H9 (cell line): ENCODE measurements around the gene SMPX. TPM values are rescaled to one million over a fixed set of nuclear protein-coding genes. Genes with fewer than 3 reads are reported as not detected.

Experiments
- DNase-seq: peaks from one replicate; pipeline ENCODE4 v3.0.0-alpha.2; 2017
- H2AFZ ChIP-seq: one replicate; pipeline ENCODE4 v1.6.1; 2013; ENCODE audit warnings: mild to moderate bottlenecking, low read length, control low read depth, moderate library complexity
- H2AK5ac ChIP-seq: 2 replicates; pipeline ENCODE4 v1.6.1; 2013; ENCODE audit warnings: low read length, control low read depth, mixed read lengths; ENCODE audit not compliant: insufficient read length
- H2BK120ac ChIP-seq: one replicate; pipeline ENCODE4 v1.6.1; 2013; ENCODE audit warnings: low read depth, mild to moderate bottlenecking, low read length, control low read depth, inconsistent platforms; ENCODE audit not compliant: poor library complexity, severe bottlenecking
- H2BK12ac ChIP-seq: 2 replicates; pipeline ENCODE4 v1.6.1; 2013; ENCODE audit warnings: low read length, control low read depth, mixed read lengths, low read depth; ENCODE audit not compliant: insufficient read length
- H2BK15ac ChIP-seq: 2 replicates; pipeline ENCODE4 v1.6.1; 2013; ENCODE audit warnings: low read depth, low read length, control low read depth
- H2BK20ac ChIP-seq: one replicate; pipeline ENCODE4 v1.6.1; 2013; ENCODE audit warnings: low read depth, mild to moderate bottlenecking, low read length, control low read depth, inconsistent platforms; ENCODE audit not compliant: poor library complexity, severe bottlenecking
- H2BK5ac ChIP-seq: 2 replicates; pipeline ENCODE4 v1.6.1; 2013; ENCODE audit warnings: low read length, control low read depth, mixed read lengths; ENCODE audit not compliant: insufficient read length
- H3K14ac ChIP-seq: 2 replicates; pipeline ENCODE4 v1.6.1; 2013; ENCODE audit warnings: low read length, control low read depth; ENCODE audit not compliant: insufficient read depth
- H3K18ac ChIP-seq: 2 replicates; pipeline ENCODE4 v1.6.1; 2013; ENCODE audit warnings: low read depth, mild to moderate bottlenecking, mixed read lengths, low read length, control low read depth; ENCODE audit not compliant: insufficient read length
- H3K23ac ChIP-seq: 2 replicates; pipeline ENCODE4 v1.6.1; 2013; ENCODE audit warnings: low read length, control low read depth, mixed read lengths, low read depth; ENCODE audit not compliant: insufficient read length
- H3K23me2 ChIP-seq: 2 replicates; pipeline ENCODE4 v1.6.1; 2013; ENCODE audit warnings: low read depth, mild to moderate bottlenecking, mixed read lengths, low read length, control low read depth; ENCODE audit not compliant: insufficient read length, poor library complexity, severe bottlenecking
- H3K27ac ChIP-seq: 2 replicates; pipeline ENCODE4 v1.5.1; 2013; ENCODE audit warnings: low read length, control low read depth, mixed read lengths, low read depth; ENCODE audit not compliant: insufficient read length
- H3K27me3 ChIP-seq: 2 replicates; pipeline ENCODE4 v1.6.1; 2013; ENCODE audit warnings: low read length, control low read depth, inconsistent platforms; ENCODE audit not compliant: insufficient read depth
- H3K4ac ChIP-seq: 2 replicates; pipeline ENCODE4 v1.6.1; 2013; ENCODE audit warnings: low read depth, mild to moderate bottlenecking, control low read depth, inconsistent platforms, low read length, moderate library complexity
- H3K4me1 ChIP-seq: 2 replicates; pipeline ENCODE4 v1.6.1; 2013; ENCODE audit warnings: low read length, control low read depth, inconsistent platforms; ENCODE audit not compliant: insufficient read depth
- H3K4me2 ChIP-seq: 2 replicates; pipeline ENCODE4 v1.6.1; 2013; ENCODE audit warnings: low read length, control low read depth, mixed read lengths; ENCODE audit not compliant: insufficient read length, insufficient read depth
- H3K56ac ChIP-seq: 2 replicates; pipeline ENCODE4 v1.6.1; 2013; ENCODE audit warnings: low read depth, mild to moderate bottlenecking, mixed read lengths, low read length, control low read depth; ENCODE audit not compliant: insufficient read length
- H3K79me1 ChIP-seq: 2 replicates; pipeline ENCODE4 v1.6.1; 2013; ENCODE audit warnings: low read depth, mild to moderate bottlenecking, moderate library complexity, low read length, control low read depth, inconsistent platforms; ENCODE audit not compliant: insufficient read depth, poor library complexity, severe bottlenecking
- H3K79me2 ChIP-seq: 2 replicates; pipeline ENCODE4 v1.6.1; 2013; ENCODE audit warnings: low read length, control low read depth, inconsistent platforms; ENCODE audit not compliant: insufficient read depth
- H3K9ac ChIP-seq: 2 replicates; pipeline ENCODE4 v1.6.1; 2013; ENCODE audit warnings: low read length, control low read depth, mixed read lengths; ENCODE audit not compliant: insufficient read length; ENCODE audit errors: extremely low read depth
- H3K9me3 ChIP-seq: one replicate; pipeline ENCODE4 v1.6.1; 2013; ENCODE audit warnings: low read depth, low read length, inconsistent platforms; ENCODE audit not compliant: control insufficient read depth
- H3T11ph ChIP-seq: one replicate; pipeline ENCODE4 v1.6.1; 2013; ENCODE audit warnings: mild to moderate bottlenecking, low read length, control low read depth, inconsistent platforms
- H4K20me1 ChIP-seq: one replicate; pipeline ENCODE4 v1.6.1; 2013; ENCODE audit not compliant: control insufficient read depth, insufficient read length, insufficient read depth
- H4K5ac ChIP-seq: 2 replicates; pipeline ENCODE4 v1.6.1; 2013; ENCODE audit warnings: low read depth, mild to moderate bottlenecking, mixed read lengths, low read length, control low read depth; ENCODE audit not compliant: insufficient read length
- H4K8ac ChIP-seq: replicated peaks from 2 replicates; pipeline ENCODE4 v1.6.1; 2013; ENCODE audit warnings: low read length, control low read depth, mixed read lengths, low read depth; ENCODE audit not compliant: insufficient read length
- H4K91ac ChIP-seq: 2 replicates; pipeline ENCODE4 v1.6.1; 2013; ENCODE audit warnings: low read depth, mild to moderate bottlenecking, moderate library complexity, mixed read lengths, low read length, control low read depth; ENCODE audit not compliant: insufficient read length
- H3K27ac Mint-ChIP-seq, 3 experiments: 2 replicates in 2 of 3; 3 replicates in 1 of 3; pipeline ENCODE4 v1.8.0; 2020 to 2021; ENCODE audit warnings: mixed read lengths in 3 of 3, mild to moderate bottlenecking in 1 of 3, moderate library complexity in 1 of 3
- H3K27me3 Mint-ChIP-seq: 2 replicates; pipeline ENCODE4 v1.8.0; 2021; ENCODE audit warnings: low read depth, mild to moderate bottlenecking, moderate library complexity, mixed read lengths
- H3K36me3 Mint-ChIP-seq, 3 experiments: 2 replicates in 2 of 3; 3 replicates in 1 of 3; pipeline ENCODE4 v1.8.0; 2020 to 2021; ENCODE audit warnings: low read depth in 3 of 3, mixed read lengths in 3 of 3; ENCODE audit not compliant: insufficient read depth in 1 of 3
- H3K4me1 Mint-ChIP-seq, 2 experiments: 2 replicates each; pipeline ENCODE4 v1.8.0; 2020; ENCODE audit warnings: mixed read lengths in 2 of 2
- H3K4me3 Mint-ChIP-seq, 2 experiments: 2 replicates in 1 of 2; 3 replicates in 1 of 2; pipeline ENCODE4 v1.8.0; 2020 to 2021; ENCODE audit warnings: mild to moderate bottlenecking in 2 of 2, mixed read lengths in 2 of 2, moderate library complexity in 1 of 2
- H3K9me3 Mint-ChIP-seq, 2 experiments: 2 replicates in 1 of 2; 3 replicates in 1 of 2; pipeline ENCODE4 v1.8.0; 2020; ENCODE audit warnings: mild to moderate bottlenecking in 2 of 2, mixed read lengths in 2 of 2, moderate library complexity in 1 of 2
- CTCF ChIP-seq: fragments of 200-600 bp; sonication (generic); conservative IDR thresholded peaks from 3 replicates; pipeline ENCODE4 v1.8.0; 2021; ENCODE audit warnings: antibody characterized with exemption, mild to moderate bottlenecking
- WGBS: extraction: QIAGEN DNeasy Blood & Tissue Kit; methylation state at CpG from one replicate; pipeline ENCODE4 v1.1.7; 2013; ENCODE audit warnings: missing lambda C conversion rate, low lambda C conversion rate, mixed read lengths; ENCODE audit not compliant: insufficient read length; ENCODE audit errors: extremely low coverage; 5-methylcytosine and 5-hydroxymethylcytosine counted together
- total RNA-seq: library from RNA; stranded (reverse); gene quantifications from 2 replicates; pipeline ENCODE4 v1.2.1, GENCODE V29; 2021

The SMPX gene
- total RNA-seq, 1 experiment from 2014 or later: not detected

- Histone ChIP-seq H3K27me3 (no peaks in the 10 kb centered on the region), H3K4ac (no peak overlapping the region), H3K56ac (no peak overlapping the region), H2BK15ac (no peak overlapping the region), H2BK20ac (no peak overlapping the region), H2BK5ac (no peak overlapping the region), H2AK5ac (no peak overlapping the region), H3K23me2 (no peaks in the 10 kb centered on the region), H3K4me1 (no peaks in the 10 kb centered on the region), H4K8ac (no peak overlapping the region), H3K18ac (no peak overlapping the region), H2AFZ (no peak overlapping the region), H3K4me2 (no peak overlapping the region), H3K23ac (no peak overlapping the region), H3K9ac (no peak overlapping the region), H4K5ac (no peak overlapping the region), H3K27ac (no peak overlapping the region), H4K20me1 (no peaks in the 10 kb centered on the region), H2BK12ac (no peak overlapping the region), H3K79me2 (no peaks in the 10 kb centered on the region), H3K9me3 (peaks cover 29% of the 10 kb centered on the region), H2BK120ac (no peak overlapping the region), H3T11ph (no peak overlapping the region), H4K91ac (no peak overlapping the region), H3K79me1 (no peaks in the 10 kb centered on the region), H3K14ac (no peak overlapping the region)
- TF ChIP-seq CTCF: no peak
- no peak overlapping the region for H3K27ac Mint-ChIP-seq
- peaks cover 2% of the 10 kb centered on the region; the same call in 1 of the 2 replicates for H3K27me3 Mint-ChIP-seq
- no CpG with 5 or more reads among the region's 4 CpGs for WGBS
- no peaks in the 10 kb centered on the region; a peak in 1 of 7 replicates for H3K36me3 Mint-ChIP-seq
- DNase-seq: no peak
- no peaks in the 10 kb centered on the region for H3K4me1 Mint-ChIP-seq
- H3K4me3 Mint-ChIP-seq: no peak overlapping the region
- peaks cover 0 to 28% of the 10 kb centered on the region in 2 experiments; a peak in 3 of 5 replicates for H3K9me3 Mint-ChIP-seq
Measured at GRCh38 chrX:21666252-21666651, 91.7 kb downstream of the SMPX start.
